DOHH2 (cell line): Measurements from ENCODE around the gene ZNF35.

Experiments
- EZH2phosphoT487 ChIP-seq: fragments of 200-600 bp; sonication (generic); IDR thresholded peaks from 2 replicates; pipeline ENCODE4 v1.6.1; 2017; ENCODE audit warnings: borderline replicate concordance, mild to moderate bottlenecking, antibody characterized with exemption, low read length, moderate library complexity, mixed read lengths
- TF ChIP-seq, protein P1 (sequence below): fragments of 200-600 bp; sonication (generic); IDR thresholded peaks from one replicate; pipeline ENCODE4 v1.5.1; 2014; ENCODE audit warnings: antibody characterized with exemption, mild to moderate bottlenecking, low read depth, low read length; ENCODE audit not compliant: poor library complexity, severe bottlenecking

DNA sequence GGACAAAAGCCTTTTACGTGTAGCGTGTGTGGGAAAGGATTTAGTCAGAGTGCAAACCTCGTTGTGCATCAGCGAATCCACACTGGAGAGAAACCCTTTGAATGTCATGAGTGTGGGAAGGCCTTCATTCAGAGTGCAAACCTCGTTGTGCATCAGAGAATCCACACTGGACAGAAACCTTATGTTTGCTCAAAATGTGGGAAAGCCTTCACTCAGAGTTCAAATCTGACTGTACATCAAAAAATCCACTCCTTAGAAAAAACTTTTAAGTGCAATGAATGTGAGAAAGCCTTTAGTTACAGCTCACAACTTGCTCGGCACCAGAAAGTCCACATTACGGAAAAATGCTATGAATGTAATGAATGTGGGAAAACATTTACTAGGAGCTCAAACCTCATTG, 10.5 kb downstream of the ZNF35 start:
- TF ChIP-seq, protein P1, sequence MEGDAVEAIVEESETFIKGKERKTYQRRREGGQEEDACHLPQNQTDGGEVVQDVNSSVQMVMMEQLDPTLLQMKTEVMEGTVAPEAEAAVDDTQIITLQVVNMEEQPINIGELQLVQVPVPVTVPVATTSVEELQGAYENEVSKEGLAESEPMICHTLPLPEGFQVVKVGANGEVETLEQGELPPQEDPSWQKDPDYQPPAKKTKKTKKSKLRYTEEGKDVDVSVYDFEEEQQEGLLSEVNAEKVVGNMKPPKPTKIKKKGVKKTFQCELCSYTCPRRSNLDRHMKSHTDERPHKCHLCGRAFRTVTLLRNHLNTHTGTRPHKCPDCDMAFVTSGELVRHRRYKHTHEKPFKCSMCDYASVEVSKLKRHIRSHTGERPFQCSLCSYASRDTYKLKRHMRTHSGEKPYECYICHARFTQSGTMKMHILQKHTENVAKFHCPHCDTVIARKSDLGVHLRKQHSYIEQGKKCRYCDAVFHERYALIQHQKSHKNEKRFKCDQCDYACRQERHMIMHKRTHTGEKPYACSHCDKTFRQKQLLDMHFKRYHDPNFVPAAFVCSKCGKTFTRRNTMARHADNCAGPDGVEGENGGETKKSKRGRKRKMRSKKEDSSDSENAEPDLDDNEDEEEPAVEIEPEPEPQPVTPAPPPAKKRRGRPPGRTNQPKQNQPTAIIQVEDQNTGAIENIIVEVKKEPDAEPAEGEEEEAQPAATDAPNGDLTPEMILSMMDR = no peak
- TF ChIP-seq EZH2phosphoT487 = no peak
